ENCODE results near the gene TENM3. TPM values are rescaled to one million over a fixed set of nuclear protein-coding genes. Genes with fewer than 3 reads are reported as not detected.

TENM3 gene
- total RNA-seq, 2 donors from 2014 or later, result 39.5 to 51.9 TPM

- peaks cover 53% of the 10 kb centered on the region for H3K4me1 Mint-ChIP-seq
- H3K9ac ChIP-seq (ENCODE audit: extremely low read depth, low read length, poor library complexity, severe bottlenecking), result no peak overlapping the region
- H3K27me3 Mint-ChIP-seq (ENCODE audit: insufficient read depth), result peaks cover 5% of the 10 kb centered on the region
Observed at GRCh38 chr4:182346250-182346649, 103.0 kb downstream of the TENM3 start.

GRCh38 chr4:182346675-182347375 is 103.6 kb downstream of the TENM3 start:
- Mint-ChIP-seq H3K9me3 (no peaks in the 10 kb centered on the region), H3K36me3 (ENCODE audit: low read depth) (no peaks in the 10 kb centered on the region), H3K4me1 (peaks cover 58% of the 10 kb centered on the region), H3K27ac (no peak overlapping the region), H3K4me3 (no peak overlapping the region), H3K27me3 (ENCODE audit: insufficient read depth) (peaks cover 4% of the 10 kb centered on the region)
- H3K27me3 ChIP-seq (ENCODE audit: control insufficient read depth, insufficient read depth, low read length, poor library complexity, severe bottlenecking), result peaks cover 3% of the 10 kb centered on the region
- H3K4me3 ChIP-seq (ENCODE audit: low read length), result no peak overlapping the region
- no peak for DNase-seq
- no peaks in the 10 kb centered on the region for H3K9me3 ChIP-seq (ENCODE audit: control insufficient read depth, low read length)
- H3K9ac ChIP-seq (ENCODE audit: extremely low read depth, low read length, poor library complexity, severe bottlenecking), result no peak overlapping the region
- TF ChIP-seq CTCF (conservative IDR thresholded peaks at IDR 0.05), result no peak
- H3K4me1 ChIP-seq (ENCODE audit: control insufficient read depth, insufficient read depth, low read length), result peaks cover 17% of the 10 kb centered on the region
- WGBS, 2 experiments (ENCODE audit: insufficient coverage in 1 of 2, insufficient read length in 1 of 2), result 88 to 95% methylated on average over 7 to 9 of the region's 11 CpGs
- H3K36me3 ChIP-seq (ENCODE audit: control insufficient read depth, insufficient read depth, low read length), result no peaks in the 10 kb centered on the region
- no peak overlapping the region for H3K27ac ChIP-seq (ENCODE audit: low read depth, low read length)

More at GRCh38 chr4:182346250-182346649, 103.0 kb downstream of the TENM3 start:
- TF ChIP-seq CTCF (conservative IDR thresholded peaks at IDR 0.05), result no peak
- 98 to 100% methylated on average over 2 to 7 of the region's 7 CpGs for WGBS, 2 experiments (ENCODE audit: insufficient coverage in 1 of 2, insufficient read length in 1 of 2)
- Mint-ChIP-seq H3K27ac (no peak overlapping the region), H3K9me3 (no peaks in the 10 kb centered on the region), H3K36me3 (ENCODE audit: low read depth) (no peaks in the 10 kb centered on the region), H3K4me3 (no peak overlapping the region)
- Histone ChIP-seq H3K27me3 (ENCODE audit: control insufficient read depth, insufficient read depth, low read length, poor library complexity, severe bottlenecking) (peaks cover 6% of the 10 kb centered on the region), H3K27ac (ENCODE audit: low read depth, low read length) (no peak overlapping the region), H3K9me3 (ENCODE audit: control insufficient read depth, low read length) (no peaks in the 10 kb centered on the region), H3K4me3 (ENCODE audit: low read length) (no peak overlapping the region), H3K4me1 (ENCODE audit: control insufficient read depth, insufficient read depth, low read length) (peaks cover 17% of the 10 kb centered on the region), H3K36me3 (ENCODE audit: control insufficient read depth, insufficient read depth, low read length) (no peaks in the 10 kb centered on the region)
- no peak for DNase-seq

- Mint-ChIP-seq H3K4me3 (no peak overlapping the region), H3K27me3 (ENCODE audit: insufficient read depth) (no peaks in the 10 kb centered on the region), H3K4me1 (peaks cover 50% of the 10 kb centered on the region), H3K36me3 (ENCODE audit: low read depth) (no peaks in the 10 kb centered on the region), H3K27ac (no peak overlapping the region), H3K9me3 (no peaks in the 10 kb centered on the region)
- H3K27me3 ChIP-seq (ENCODE audit: control insufficient read depth, insufficient read depth, low read length, poor library complexity, severe bottlenecking), result no peaks in the 10 kb centered on the region
- H3K36me3 ChIP-seq (ENCODE audit: control insufficient read depth, insufficient read depth, low read length), result no peaks in the 10 kb centered on the region
- H3K27ac ChIP-seq (ENCODE audit: low read depth, low read length), result no peak overlapping the region
- no peak for DNase-seq
- no peak overlapping the region for H3K4me3 ChIP-seq (ENCODE audit: low read length)
- peaks cover 16% of the 10 kb centered on the region for H3K4me1 ChIP-seq (ENCODE audit: control insufficient read depth, insufficient read depth, low read length)
- no peak for TF ChIP-seq CTCF (conservative IDR thresholded peaks at IDR 0.05)
- H3K9me3 ChIP-seq (ENCODE audit: control insufficient read depth, low read length), result no peaks in the 10 kb centered on the region
- H3K9ac ChIP-seq (ENCODE audit: extremely low read depth, low read length, poor library complexity, severe bottlenecking), result no peak overlapping the region
- WGBS, 2 experiments (ENCODE audit: insufficient coverage in 1 of 2, insufficient read length in 1 of 2), result 90 to 93% methylated on average over 2 to 4 of the region's 5 CpGs
Observed at GRCh38 chr4:182348779-182349326, 105.7 kb downstream of the TENM3 start.

All from endodermal cell (in vitro differentiated cells).